K562 (cell line): ENCODE data around the gene CIAPIN1. TPM values are rescaled to one million over a fixed set of nuclear protein-coding genes. Genes with fewer than 3 reads are reported as not detected.

ENCODE experiments used
- ATAC-seq: fragments of 200-7000 bp; cut with Tn5 transposase; 3 replicates; pipeline ENCODE4 v1.9.1; 2020; ENCODE audit warnings: moderate library complexity
- BruUV-seq: library from RNA; stranded (reverse); fragments of 400-500 nt; replicated peaks from 2 replicates; lab custom pipeline; 2021; lab: Mats Ljungman, UMichigan
- CTCF ChIA-PET: fragments of 300-600 bp; formaldehyde crosslinking; extraction: SDS; loops from one replicate; lab custom pipeline; 2021; ENCODE audit warnings: low intra/inter-chr PET ratio; lab: Yijun Ruan, JAX
- POLR2A ChIA-PET: fragments of 300-600, 350-650 bp; sonication (Branson Sonifier 250); formaldehyde crosslinking; extraction: SDS; loops from one replicate; lab custom pipeline; 2021; ENCODE audit warnings: antibody characterized with exemption, inconsistent platforms; lab: Yijun Ruan, JAX
- DNase-seq, 4 experiments: peaks; one replicate each; pipeline versions ENCODE4 v3.0.0 to v3.0.0-alpha.2; 2011 to 2018; ENCODE audit warnings: low spot score in 3 of 4, mixed read lengths in 3 of 4; ENCODE audit errors: extremely low read depth in 1 of 4
- FAIRE-seq: peaks from 2 replicates; lab custom pipeline; 2011; peaks lifted over from hg19 to GRCh38; lab: Jason Lieb, UNC
- H2AFZ ChIP-seq: 2 replicates; pipeline ENCODE4 v1.6.0; 2011; ENCODE audit warnings: low read depth, low read length, control low read depth, inconsistent platforms
- H3K27ac ChIP-seq: fragments of 200-600 bp; 3 replicates; pipeline ENCODE4 v1.8.0; 2011; ENCODE audit warnings: low read depth, mild to moderate bottlenecking, control low read depth, inconsistent platforms, low read length, moderate library complexity, mixed read lengths; ENCODE audit errors: extremely low read depth
- H3K27me3 ChIP-seq, 2 experiments: fragments of 300-600 bp in 1 of 2; 2 replicates in 1 of 2; 3 replicates in 1 of 2; pipeline versions ENCODE4 v1.6.0 to v1.8.0; 2011; ENCODE audit warnings: inconsistent platforms in 2 of 2, low read length in 2 of 2, mild to moderate bottlenecking in 1 of 2, mixed read lengths in 1 of 2, moderate library complexity in 1 of 2; ENCODE audit not compliant: control insufficient read depth in 2 of 2, insufficient read depth in 2 of 2
- H3K36me3 ChIP-seq: fragments of 300-600 bp; 3 replicates; pipeline ENCODE4 v1.8.0; 2011; ENCODE audit warnings: mild to moderate bottlenecking, low read length, inconsistent platforms; ENCODE audit not compliant: control insufficient read depth, insufficient read depth
- H3K4me1 ChIP-seq, 2 experiments: fragments of 200-600 bp in 1 of 2; replicated peaks in 1 of 2; 2 replicates in 1 of 2; 3 replicates in 1 of 2; pipeline versions ENCODE4 v1.5.1 to v1.8.0; 2011; ENCODE audit warnings: inconsistent platforms in 2 of 2, low read length in 2 of 2, mild to moderate bottlenecking in 1 of 2, mixed read lengths in 1 of 2, moderate library complexity in 1 of 2; ENCODE audit not compliant: control insufficient read depth in 2 of 2, insufficient read depth in 2 of 2
- H3K4me2 ChIP-seq: 2 replicates; pipeline ENCODE4 v1.6.1; 2011; ENCODE audit warnings: low read length, control low read depth, inconsistent platforms, mixed read lengths; ENCODE audit not compliant: insufficient read depth
- H3K4me3 ChIP-seq: fragments of 200-600 bp; sonication (generic), shearing (Covaris generic); 2 replicates; pipeline ENCODE4 v1.5.1; 2016; ENCODE audit warnings: control low read depth, inconsistent platforms
- H3K79me2 ChIP-seq: fragments of 200-600 bp; 3 replicates; pipeline ENCODE4 v1.8.0; 2011; ENCODE audit warnings: low read length, inconsistent platforms; ENCODE audit not compliant: control insufficient read depth, insufficient read depth
- H3K9ac ChIP-seq, 2 experiments: 2 replicates each; pipeline versions ENCODE4 v1.6.0 to v1.6.1; 2011; ENCODE audit warnings: low read depth in 2 of 2, low read length in 2 of 2, control low read depth in 1 of 2, inconsistent platforms in 1 of 2, mild to moderate bottlenecking in 1 of 2, mixed read lengths in 1 of 2; ENCODE audit not compliant: insufficient read depth in 1 of 2
- H3K9me1 ChIP-seq: one replicate; pipeline ENCODE4 v1.6.0; 2011; ENCODE audit warnings: inconsistent platforms, mild to moderate bottlenecking, low read length, moderate library complexity; ENCODE audit not compliant: control insufficient read depth, insufficient read depth
- H3K9me3 ChIP-seq: replicated peaks from 2 replicates; pipeline ENCODE4 v1.5.1; 2011; ENCODE audit warnings: low read depth, low read length, inconsistent platforms; ENCODE audit not compliant: control insufficient read depth, insufficient read depth
- H4K20me1 ChIP-seq: replicated peaks from 2 replicates; pipeline ENCODE4 v1.6.1; 2011; ENCODE audit warnings: low read length, inconsistent platforms, mixed read lengths; ENCODE audit not compliant: control insufficient read depth, insufficient read depth
- CREB3L1 ChIP-seq: fragments of 450-650 bp; IDR thresholded peaks from 2 replicates; pipeline ENCODE4 v1.6.1; 2014; ENCODE audit warnings: low read depth, mild to moderate bottlenecking, moderate library complexity, borderline replicate concordance
- DLX4 ChIP-seq: fragments of 250-450 bp; sonication (Bioruptor Pico); IDR thresholded peaks from 2 replicates; pipeline ENCODE4 v1.6.1; 2021; ENCODE audit warnings: mild to moderate bottlenecking
- E2F3 ChIP-seq: fragments of 250-450 bp; sonication (Bioruptor Pico); IDR thresholded peaks from 2 replicates; pipeline ENCODE4 v1.4.0; 2020; ENCODE audit warnings: mild to moderate bottlenecking
- MIER1 ChIP-seq: fragments of 450-650 bp; IDR thresholded peaks from 2 replicates; pipeline ENCODE4 v1.6.1; 2016; ENCODE audit warnings: antibody characterized with exemption, mild to moderate bottlenecking, low read depth
- NFIX ChIP-seq: fragments of 250-450 bp; sonication (Bioruptor Pico); IDR thresholded peaks from 2 replicates; pipeline ENCODE4 v1.4.0; 2020; ENCODE audit warnings: low read depth, mild to moderate bottlenecking, moderate library complexity
- POLR2G ChIP-seq: fragments of 200-400 bp; formaldehyde crosslinking; IDR thresholded peaks from 2 replicates; pipeline ENCODE4 v1.6.1; 2017; ENCODE audit warnings: low read depth, mild to moderate bottlenecking, antibody characterized with exemption, low read length, moderate library complexity
- WGBS: fragments of 100-300 bp; shearing (Covaris generic); methylation state at CpG from one replicate; pipeline ENCODE4 v1.1.6; 2016; ENCODE audit warnings: low coverage, mixed read lengths; ENCODE audit not compliant: insufficient coverage; ENCODE audit errors: missing lambda C conversion rate; 5-methylcytosine and 5-hydroxymethylcytosine counted together
- in situ Hi-C: fragments of 300-500 bp; cut with MboI; formaldehyde crosslinking; loops from 4 replicates; pipeline ENCODE4 v1.15.0; 2018; ENCODE audit warnings: inconsistent platforms, mixed read lengths
- intact Hi-C: fragments of 100-400 bp; cut with micrococcal nuclease; formaldehyde crosslinking; loops from 2 replicates; pipeline ENCODE4 v1.14.2; 2022
- polyA plus RNA-seq, 8 experiments: library from polyadenylated mRNA; depleted of rRNA in 4 of 8; stranded (reverse) in 5 of 8; unstranded in 3 of 8; fragments of >200 nt; fragmentation: Nextera tagmentation in 2 of 8; fragmentation: Illumina TruSeq in 1 of 8; extraction: Ambion mirVana in 2 of 8; extraction: Trizol in 1 of 8; gene quantifications; 2 replicates each; pipeline versions ENCODE4 v1.2.1 to v1.2.3, GENCODE V29; 2011 to 2014; ENCODE audit warnings: inconsistent platforms in 1 of 8, missing spikeins in 1 of 8
- total RNA-seq, 7 experiments: library from RNA; depleted of rRNA in 6 of 7; stranded (reverse); fragments of >200 nt in 6 of 7; fragmentation: Illumina TruSeq in 2 of 7; extraction: Trizol in 2 of 7; gene quantifications; 2 replicates each; pipeline versions ENCODE4 v1.2.1 to v1.2.3, GENCODE V29; 2011 to 2021; ENCODE audit warnings: low replicate concordance in 1 of 7

CIAPIN1 gene
- total and polyA plus RNA-seq, 9 of the 15 experiments (the other 6 are each of a cell fraction or from before 2014, with no cell fraction given), result 71.8 to 263 (median 95.7) TPM

GRCh38 chr16:57426356-57426755, 20.8 kb downstream of the CIAPIN1 start:
- peaks cover 0 to 3% of the 10 kb centered on the region in 2 experiments; a peak in 1 of 5 replicates for H3K4me1 ChIP-seq
- no peak overlapping the region for H3K27ac ChIP-seq
- intact Hi-C loops, result no loop called here
- no peaks in the 10 kb centered on the region for H4K20me1 ChIP-seq
- H3K36me3 ChIP-seq, result peaks cover 39% of the 10 kb centered on the region
- DNase-seq (no peak), FAIRE-seq (no peak), ATAC-seq (no peak)
- in situ Hi-C loops, result no loop called here
- no peaks in the 10 kb centered on the region for H3K27me3 ChIP-seq
- no TSS peak for BruUV-seq
- no peak overlapping the region for H3K4me2 ChIP-seq
- no peaks in the 10 kb centered on the region for H3K79me2 ChIP-seq
- CTCF ChIA-PET, result no interaction called here
- POLR2A ChIA-PET, result interaction anchor here (0.5 kb wide), 1 partner anchor 179 kb away, joined by 3 read pairs; no protein-coding TSS in a partner anchor
- H3K9me3 ChIP-seq, result no peaks in the 10 kb centered on the region
- peak overlapping the region in 1 of 2 experiments; percentile 46; a peak in 1 of 4 replicates for H3K9ac ChIP-seq
- 91% methylated on average over 7 of the region's 7 CpGs for WGBS
- TF ChIP-seq E2F3 (CRISPR knock-in tag) (no peak), MIER1 (no peak), POLR2G (peak; percentile 50), DLX4 (CRISPR knock-in tag) (no peak), CREB3L1 (no peak), NFIX (CRISPR knock-in tag) (no peak)
- no peak overlapping the region for H2AFZ ChIP-seq
- H3K9me1 ChIP-seq, result no peaks in the 10 kb centered on the region
- no peak overlapping the region for H3K4me3 ChIP-seq
